ENCODE measurements around the gene TRIM69. TPM values are rescaled to one million over a fixed set of nuclear protein-coding genes. Genes with fewer than 3 reads are reported as not detected.
"Not testable (repeated sequence)": the region's sequence is repeated elsewhere in the genome, so short reads cannot be mapped to it uniquely, and the experiment has no call there.

The TRIM69 gene
- total RNA-seq, 4 donors from 2014 or later: 13.3 to 23.6 (median 15.9) TPM

- intact Hi-C loops (cut with DNase I): no loop called here
- no peak overlapping the region for H3K4me3 ChIP-seq (replicated peaks in 1 of 3)
- no peak for DNase-seq
- H3K27ac ChIP-seq: no peak overlapping the region
- no peaks in the 10 kb centered on the region for H3K9me3 ChIP-seq
- H3K27me3 ChIP-seq: no peaks in the 10 kb centered on the region
- 83 to 94% methylated on average over 2 of the region's 2 CpGs for WGBS, 2 donors
- TF ChIP-seq POLR2A (IDR thresholded peaks at IDR 0.05) (no peak), CTCF (IDR thresholded peaks at IDR 0.05) (no peak)
- H3K36me3 ChIP-seq: no peaks in the 10 kb centered on the region
- no peaks in the 10 kb centered on the region for H3K4me1 ChIP-seq
Observed at GRCh38 chr15:44780608-44781007, 44.3 kb downstream of the TRIM69 start.

- 87 to 91% methylated on average over 7 of the region's 7 CpGs for WGBS, 2 donors
- TF ChIP-seq POLR2A (IDR thresholded peaks at IDR 0.05): no peak
- no peak for TF ChIP-seq CTCF (IDR thresholded peaks at IDR 0.05)
Observed at GRCh38 chr15:44781128-44781810, 44.9 kb downstream of the TRIM69 start.

GRCh38 chr15:44782516-44782915 is 46.2 kb downstream of the TRIM69 start:
- TF ChIP-seq POLR2A (IDR thresholded peaks at IDR 0.05) (no peak), CTCF (IDR thresholded peaks at IDR 0.05) (no peak)
- H3K36me3 ChIP-seq: no peaks in the 10 kb centered on the region
- no peak overlapping the region for H3K4me3 ChIP-seq (replicated peaks in 1 of 3)
- no peak for DNase-seq
- no peaks in the 10 kb centered on the region for H3K4me1 ChIP-seq
- H3K9me3 ChIP-seq: no peaks in the 10 kb centered on the region
- intact Hi-C loops (cut with DNase I): no loop called here
- no peaks in the 10 kb centered on the region for H3K27me3 ChIP-seq
- WGBS, 2 donors: 95 to 96% methylated on average over 3 of the region's 3 CpGs
- no peak overlapping the region for H3K27ac ChIP-seq

More at GRCh38 chr15:44781128-44781810, 44.9 kb downstream of the TRIM69 start:
- Histone ChIP-seq H3K9me3 (no peaks in the 10 kb centered on the region), H3K27ac (no peak overlapping the region), H3K4me1 (no peaks in the 10 kb centered on the region), H3K36me3 (no peaks in the 10 kb centered on the region), H3K27me3 (no peaks in the 10 kb centered on the region), H3K4me3 (replicated peaks in 1 of 3) (no peak overlapping the region)
- intact Hi-C loops (cut with DNase I): no loop called here
- no peak for DNase-seq

GRCh38 chr15:44784918-44785274 is 48.6 kb downstream of the TRIM69 start:
- H3K9me3 ChIP-seq; H3K36me3 ChIP-seq; H3K27me3 ChIP-seq; DNase-seq; H3K4me1 ChIP-seq; intact Hi-C loops (cut with DNase I): not testable (repeated sequence)
- 57 to 63% methylated on average over 5 of the region's 5 CpGs for WGBS, 2 donors
- peak in 3 of 6 experiments; percentile 2 to 18 (median 17) for TF ChIP-seq CTCF (IDR thresholded peaks at IDR 0.05)
- Histone ChIP-seq H3K4me3 (replicated peaks in 1 of 3) (peak overlapping the region in 1 of 3 donors; percentile 45), H3K27ac (peak overlapping the region in 2 of 3 donors; percentile 79 to 87)

GRCh38 chr15:44788748-44789147 is 52.4 kb downstream of the TRIM69 start:
- intact Hi-C loops (cut with DNase I): no loop called here
- Histone ChIP-seq H3K9me3 (no peaks in the 10 kb centered on the region), H3K27ac (no peak overlapping the region), H3K4me3 (replicated peaks in 1 of 3) (no peak overlapping the region), H3K27me3 (no peaks in the 10 kb centered on the region), H3K36me3 (no peaks in the 10 kb centered on the region), H3K4me1 (no peaks in the 10 kb centered on the region)
- TF ChIP-seq POLR2A (IDR thresholded peaks at IDR 0.05) (no peak), CTCF (IDR thresholded peaks at IDR 0.05) (no peak)
- no peak for DNase-seq
- WGBS, 2 donors: 81 to 92% methylated on average over 8 of the region's 8 CpGs
